Kidney tubule cell (primary cell): ENCODE results near the gene SPATA20.

Source experiments
- DNase-seq: peaks from one replicate; pipeline ENCODE4 v3.0.0-alpha.2; 2018; ENCODE audit warnings: low spot score

Gene SPATA20

DNA sequence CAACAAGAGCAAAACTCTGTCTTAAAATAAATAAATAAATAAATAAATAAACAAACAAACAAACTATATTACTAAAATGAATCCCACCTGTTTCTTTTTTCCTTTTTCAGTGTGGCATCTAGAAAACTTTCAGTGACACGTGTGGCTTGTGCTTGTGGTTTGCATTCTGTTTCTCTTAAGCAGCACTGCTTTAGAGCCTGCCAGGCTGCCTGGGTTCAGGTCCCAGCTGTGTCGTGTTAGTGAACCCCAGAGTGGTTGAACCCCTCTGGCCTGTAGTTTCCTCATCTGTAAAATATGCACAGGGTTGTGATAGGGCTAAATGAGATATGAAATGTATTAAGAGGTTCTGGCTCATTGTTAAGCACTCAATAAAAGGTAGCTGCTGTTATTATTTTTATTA, 26.5 kb upstream of the SPATA20 start:
- DNase-seq = no peak

DNA sequence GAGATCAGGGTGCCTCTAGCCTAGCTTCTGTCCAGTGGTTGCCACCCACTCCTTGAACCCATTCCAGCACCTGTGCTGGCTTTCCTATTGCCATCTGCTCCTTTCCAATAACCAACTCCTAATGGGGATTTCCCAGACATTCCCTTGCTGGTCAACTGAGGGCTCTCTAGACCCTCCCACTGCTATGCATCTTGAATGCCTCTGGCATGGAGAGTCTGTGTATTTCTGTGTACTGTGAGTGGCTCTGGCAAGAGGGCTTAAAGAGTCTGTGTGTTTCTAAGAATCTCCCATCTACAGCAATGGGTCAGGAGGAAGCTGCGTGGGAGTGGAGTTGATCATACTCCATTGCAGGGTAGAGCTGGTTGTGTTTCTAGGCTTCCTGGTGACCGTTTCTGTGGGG, 25.5 kb upstream of the SPATA20 start:
- DNase-seq = no peak

DNA sequence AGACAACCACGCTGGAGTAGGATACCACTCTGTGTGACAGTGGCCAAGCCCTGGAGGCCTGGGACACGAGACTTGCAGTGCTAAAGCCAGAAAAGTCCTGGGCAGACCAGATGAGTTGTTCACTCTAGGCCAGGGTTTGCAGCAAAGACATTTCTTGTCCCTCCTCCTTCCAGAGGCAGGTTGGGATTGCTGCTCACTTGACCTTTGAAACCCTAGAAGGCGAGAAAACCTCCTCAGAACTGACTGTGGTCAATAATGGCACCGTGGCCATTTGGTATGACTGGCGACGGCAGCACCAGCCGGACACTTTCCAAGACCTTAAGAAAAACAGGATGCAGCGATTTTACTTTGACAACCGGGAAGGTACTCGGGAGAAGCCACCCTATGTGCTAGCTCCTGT, 24.2 kb upstream of the SPATA20 start:
- no peak for DNase-seq

DNA sequence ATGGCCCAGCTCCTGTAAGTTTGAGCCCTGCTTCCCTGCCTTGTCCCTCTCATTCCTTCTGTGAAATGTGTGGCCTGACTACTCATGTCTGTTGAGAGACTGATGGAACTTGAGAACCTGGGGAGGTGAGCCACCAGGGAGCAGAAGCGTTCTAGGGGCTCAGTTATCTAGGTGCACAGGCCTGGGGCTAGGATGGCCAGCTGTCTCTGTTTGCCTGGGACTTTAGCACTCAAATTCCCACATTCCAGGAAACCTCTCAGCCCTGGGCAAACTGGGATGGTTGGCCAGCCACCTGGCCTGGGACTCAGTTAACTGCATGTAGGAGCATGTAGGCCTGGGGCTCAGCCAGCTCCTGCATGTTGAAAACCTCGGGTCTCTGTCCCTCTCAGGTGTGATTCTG, 23.8 kb upstream of the SPATA20 start:
- no peak for DNase-seq

DNA sequence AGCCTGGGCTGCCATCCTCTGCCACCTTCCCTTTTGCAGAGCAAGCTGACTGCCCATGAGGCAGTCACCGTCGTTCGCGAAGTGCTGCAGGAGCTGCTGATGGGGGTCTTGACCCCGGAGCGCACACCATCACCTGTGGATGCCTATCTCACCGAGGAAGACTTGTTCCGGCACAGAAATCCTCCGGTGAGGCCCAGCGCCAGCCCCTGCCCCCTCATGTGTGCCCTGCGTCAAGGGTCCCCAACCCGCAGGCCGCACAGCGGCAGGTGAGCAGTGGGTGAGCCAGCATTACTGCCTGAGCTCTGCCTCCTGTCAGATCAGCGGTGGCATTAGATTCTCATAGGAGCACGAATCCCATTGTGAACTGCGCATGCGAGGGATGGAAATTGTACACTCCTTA, 22.1 kb upstream of the SPATA20 start:
- DNase-seq = no peak

DNA sequence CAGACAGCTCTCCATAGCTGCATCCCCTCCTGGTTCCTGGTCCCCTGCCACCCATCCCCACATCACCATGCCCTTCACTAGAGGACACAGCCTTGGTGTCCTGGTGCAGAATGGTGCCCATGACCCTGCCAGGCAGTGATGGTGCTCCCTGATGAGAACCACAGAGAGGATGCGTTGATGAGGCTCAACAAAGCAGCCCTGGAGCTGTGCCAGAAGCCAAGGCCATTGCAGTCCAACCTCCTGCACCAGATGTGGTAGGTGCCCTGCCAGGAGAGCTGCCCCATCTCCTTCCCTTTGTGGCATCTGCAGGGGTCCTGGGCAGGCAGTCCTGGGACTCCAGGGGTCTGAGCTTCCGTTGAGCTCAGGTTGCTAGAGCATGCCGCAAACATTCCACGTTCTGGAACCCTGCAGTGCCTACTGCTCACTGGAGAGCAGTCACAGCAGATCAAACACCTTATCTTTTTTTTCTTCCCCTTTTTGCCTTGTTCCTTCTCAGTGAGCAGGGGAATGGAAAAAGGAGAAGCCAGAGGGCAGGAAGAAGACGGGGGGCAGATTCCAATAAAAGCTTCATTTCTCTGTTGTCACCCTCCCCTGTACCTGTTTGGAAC, 19.7 kb upstream of the SPATA20 start:
- DNase-seq = no peak

DNA sequence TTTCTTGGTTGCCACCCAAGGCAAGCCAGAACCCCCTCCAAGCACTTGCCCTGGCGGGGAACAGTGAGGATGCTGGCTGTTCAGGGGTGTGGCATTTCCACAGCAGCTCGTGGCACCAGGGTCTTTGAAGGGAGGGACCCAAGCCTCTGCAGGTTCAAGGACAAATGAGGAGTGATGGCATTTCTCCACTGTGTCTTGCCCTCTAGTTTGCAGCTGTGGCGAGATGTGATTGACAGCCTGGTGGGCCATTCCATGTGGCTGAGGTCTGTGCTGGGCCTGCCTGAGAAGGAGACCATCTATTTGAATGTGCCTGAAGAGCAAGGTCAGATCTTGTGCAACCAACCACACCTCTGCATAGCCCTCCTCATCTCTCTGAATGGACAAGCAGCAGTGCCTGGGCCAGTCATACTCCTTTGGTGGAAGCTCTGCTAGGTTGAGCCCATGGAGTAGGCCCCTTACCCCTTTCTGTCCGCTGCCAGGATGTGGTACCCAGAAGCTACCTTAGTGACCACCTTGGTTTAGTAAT, 19.0 kb upstream of the SPATA20 start:
- DNase-seq = no peak

DNA sequence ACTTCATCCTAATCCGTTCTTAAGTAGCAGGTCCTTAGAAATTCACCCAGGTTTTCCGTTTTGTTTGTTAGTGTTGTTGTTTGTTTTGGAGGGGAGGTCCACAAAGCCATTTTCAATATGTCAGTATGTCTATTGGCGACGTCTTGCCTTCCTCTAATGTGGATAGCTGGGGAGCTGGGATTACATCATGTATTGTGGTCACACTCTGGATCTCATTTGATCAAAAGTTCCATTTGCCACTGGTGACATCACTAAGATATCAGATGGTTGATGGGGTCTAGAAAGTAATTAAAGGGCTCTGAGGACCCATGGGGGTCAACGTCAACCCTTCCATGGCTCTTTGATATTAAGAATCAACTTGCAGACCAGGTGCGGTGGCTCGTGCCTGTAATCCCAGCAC, 17.1 kb upstream of the SPATA20 start:
- no peak for DNase-seq

DNA sequence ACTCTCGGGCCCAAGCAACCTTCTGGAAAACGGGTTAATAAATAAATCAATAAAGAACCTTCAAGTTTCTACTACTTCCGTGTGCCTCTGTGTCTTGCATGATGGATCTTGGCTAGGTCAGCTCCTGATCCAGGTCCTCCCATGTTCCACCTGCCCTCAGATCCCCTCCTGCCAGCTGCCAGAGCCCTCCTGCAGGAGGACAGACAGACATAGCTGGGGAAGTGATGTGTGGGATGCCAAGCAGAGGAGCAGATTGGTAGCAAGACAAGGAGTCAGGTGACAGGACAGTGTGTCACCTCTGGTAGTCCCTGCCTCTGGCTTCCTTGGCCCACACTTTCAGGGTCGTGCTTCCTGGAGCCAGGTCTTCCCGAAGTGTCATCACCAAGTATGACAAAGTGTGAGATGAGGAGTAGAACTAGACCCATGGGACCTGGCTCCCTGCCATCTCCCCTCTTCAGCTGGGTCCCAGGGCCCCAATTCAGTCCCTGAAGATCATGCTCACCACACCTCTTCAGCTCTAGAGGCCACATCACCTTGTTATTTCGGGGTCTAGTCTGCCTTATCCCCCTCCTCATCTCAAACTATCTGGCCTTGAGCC, 15.4 kb upstream of the SPATA20 start:
- peak; percentile 75 for DNase-seq

DNA sequence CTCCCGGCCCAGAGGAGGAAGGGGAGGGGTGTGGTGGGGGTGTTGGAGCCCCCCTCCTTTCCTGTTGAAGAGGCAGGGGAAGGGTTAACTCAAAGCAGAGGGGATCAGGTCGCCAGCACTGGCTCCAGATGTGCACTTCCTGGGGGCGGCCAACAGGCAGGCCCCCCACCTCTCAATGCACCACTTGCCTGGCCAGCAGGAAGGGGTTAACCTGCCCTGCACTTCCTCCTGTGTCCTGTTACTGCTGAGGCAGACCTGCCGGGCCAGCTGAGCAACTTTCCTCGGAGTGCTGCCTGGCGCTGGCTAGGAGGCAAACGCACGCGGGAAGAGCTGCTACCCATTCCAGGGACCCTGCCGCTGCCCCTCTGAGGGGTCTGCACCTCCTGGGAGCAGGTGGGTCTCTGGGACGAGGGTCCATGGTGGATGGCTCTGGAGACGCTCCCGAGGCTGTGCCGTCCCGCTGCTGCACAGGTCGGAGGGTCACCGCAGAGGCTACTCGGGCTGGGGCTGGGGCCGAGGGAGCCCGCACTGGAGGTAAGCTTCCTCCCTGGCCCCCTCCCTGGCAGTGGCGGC, 14.4 kb upstream of the SPATA20 start, which contains the start of gene EPN3:
Gene EPN3 (plus strand): TSS at position 284 of the 573 bp plus-strand sequence. CDS start 3,822 bp downstream, outside the sequence.
- peak; percentile 41 for DNase-seq

DNA sequence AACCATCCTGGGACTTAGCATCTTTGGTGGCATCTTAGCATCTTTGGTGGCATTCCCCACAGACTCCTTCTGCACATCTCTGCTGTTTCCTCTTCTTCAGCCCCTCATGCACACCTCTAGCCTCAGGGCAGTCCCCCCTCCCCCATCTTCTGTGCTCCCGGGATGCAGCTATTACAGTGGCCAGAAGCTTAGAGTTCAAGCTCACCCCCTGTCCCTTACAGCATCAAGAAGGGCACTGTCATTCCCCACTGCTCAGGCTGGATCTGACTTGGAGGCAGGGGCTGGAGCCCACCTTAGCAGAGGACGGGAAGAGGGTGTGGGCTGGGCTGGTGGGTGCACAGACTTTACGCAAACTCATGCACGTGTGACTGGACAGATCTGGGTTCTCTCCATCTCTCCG, 13.8 kb upstream of the SPATA20 start:
- DNase-seq = no peak

DNA sequence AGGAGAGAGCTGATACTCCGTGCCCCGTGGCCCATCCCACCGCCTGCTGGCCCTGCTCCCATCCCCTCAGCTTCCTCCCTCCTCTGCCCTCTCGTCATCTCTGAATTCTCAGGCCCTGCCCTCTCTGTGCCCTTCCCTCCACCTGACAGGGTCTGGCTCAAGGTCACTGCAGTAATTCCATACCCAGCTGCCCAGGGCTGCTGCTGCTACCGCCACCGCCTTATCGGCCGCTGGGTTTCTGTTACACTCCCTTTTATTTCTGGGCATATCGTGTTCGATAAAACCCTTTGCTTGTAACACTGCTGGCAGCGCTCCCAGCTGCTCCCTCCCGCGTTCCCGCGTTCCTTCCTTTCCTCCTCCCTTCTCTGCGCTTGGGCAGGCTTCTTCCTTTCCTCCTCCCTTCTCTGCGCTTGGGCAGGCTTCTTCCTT, 13.2 kb upstream of the SPATA20 start:
- DNase-seq = peak; percentile 20

DNA sequence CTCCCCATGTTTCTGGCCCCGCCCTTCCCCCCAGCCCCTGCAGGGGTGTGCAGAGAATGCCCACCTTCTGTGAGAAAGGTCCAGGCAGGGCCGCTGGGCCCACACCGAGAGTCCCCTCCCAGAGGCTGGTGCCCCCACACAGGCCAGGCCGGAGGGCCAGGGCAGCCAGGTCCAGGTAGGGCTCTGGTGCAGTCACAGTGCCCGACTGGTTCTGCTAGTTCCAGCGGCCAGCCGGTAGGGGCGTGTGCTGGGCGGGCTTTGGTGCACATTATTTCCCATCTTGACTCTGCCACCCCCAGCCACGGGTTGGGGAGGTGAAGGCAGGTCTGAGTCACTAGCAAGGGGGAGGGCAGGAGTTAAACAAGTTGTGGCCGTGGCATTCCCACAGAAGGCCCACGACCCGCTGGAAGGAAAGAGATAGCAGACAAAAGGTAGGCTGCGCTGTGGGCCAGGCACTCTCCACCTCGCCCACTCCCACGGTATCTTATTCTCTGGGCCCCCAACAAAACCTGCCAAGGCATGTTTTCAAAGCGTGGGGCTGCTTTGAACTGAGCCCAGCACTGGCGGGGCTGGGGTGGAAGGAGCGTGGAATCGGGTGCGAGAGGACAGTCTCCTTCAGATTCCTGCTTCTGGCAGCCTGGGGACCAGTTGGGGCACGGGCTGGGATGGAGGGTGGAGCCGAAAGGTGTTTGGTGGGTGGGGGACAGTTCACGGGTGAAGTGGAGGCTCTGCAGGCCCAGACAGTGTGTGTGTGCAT, 12.6 kb upstream of the SPATA20 start:
- DNase-seq = peak; percentile 71

DNA sequence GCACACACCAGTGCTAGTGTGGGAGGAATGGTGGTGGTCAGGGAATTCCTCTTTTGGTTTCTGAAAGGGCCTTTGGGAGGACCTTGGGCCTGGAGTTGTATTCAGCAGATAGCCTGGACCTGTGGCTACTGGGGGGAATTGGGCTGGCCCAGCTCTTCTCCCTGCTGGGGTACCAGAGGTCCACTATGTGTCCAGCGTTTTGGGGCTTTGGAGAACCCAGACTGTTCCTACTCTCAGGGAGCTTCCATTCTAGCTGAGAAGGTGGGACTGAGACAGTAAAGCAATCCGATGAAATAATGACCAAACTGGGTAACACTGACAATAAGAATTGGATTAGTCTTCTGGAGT, 12.0 kb upstream of the SPATA20 start:
- DNase-seq = no peak

DNA sequence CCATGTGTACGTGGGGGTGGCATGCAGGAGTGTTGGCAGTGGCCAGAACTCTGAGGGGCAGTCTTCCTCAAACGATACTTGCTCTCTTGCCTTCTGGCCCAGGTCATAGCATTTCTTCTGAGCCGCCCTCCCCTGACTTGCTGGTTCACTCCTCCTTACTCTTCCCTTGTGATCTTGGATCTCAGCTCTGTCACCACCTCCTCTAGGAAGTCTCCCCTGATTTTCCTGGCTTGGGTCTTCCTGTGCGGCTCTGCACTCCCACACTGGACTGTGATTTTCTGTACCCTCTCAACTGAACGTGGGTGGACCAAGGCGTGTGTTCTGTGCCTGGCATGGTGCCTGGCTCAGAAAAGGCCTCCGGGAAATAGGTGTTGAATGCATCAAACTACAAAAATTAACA, 11.6 kb upstream of the SPATA20 start:
- no peak for DNase-seq

DNA sequence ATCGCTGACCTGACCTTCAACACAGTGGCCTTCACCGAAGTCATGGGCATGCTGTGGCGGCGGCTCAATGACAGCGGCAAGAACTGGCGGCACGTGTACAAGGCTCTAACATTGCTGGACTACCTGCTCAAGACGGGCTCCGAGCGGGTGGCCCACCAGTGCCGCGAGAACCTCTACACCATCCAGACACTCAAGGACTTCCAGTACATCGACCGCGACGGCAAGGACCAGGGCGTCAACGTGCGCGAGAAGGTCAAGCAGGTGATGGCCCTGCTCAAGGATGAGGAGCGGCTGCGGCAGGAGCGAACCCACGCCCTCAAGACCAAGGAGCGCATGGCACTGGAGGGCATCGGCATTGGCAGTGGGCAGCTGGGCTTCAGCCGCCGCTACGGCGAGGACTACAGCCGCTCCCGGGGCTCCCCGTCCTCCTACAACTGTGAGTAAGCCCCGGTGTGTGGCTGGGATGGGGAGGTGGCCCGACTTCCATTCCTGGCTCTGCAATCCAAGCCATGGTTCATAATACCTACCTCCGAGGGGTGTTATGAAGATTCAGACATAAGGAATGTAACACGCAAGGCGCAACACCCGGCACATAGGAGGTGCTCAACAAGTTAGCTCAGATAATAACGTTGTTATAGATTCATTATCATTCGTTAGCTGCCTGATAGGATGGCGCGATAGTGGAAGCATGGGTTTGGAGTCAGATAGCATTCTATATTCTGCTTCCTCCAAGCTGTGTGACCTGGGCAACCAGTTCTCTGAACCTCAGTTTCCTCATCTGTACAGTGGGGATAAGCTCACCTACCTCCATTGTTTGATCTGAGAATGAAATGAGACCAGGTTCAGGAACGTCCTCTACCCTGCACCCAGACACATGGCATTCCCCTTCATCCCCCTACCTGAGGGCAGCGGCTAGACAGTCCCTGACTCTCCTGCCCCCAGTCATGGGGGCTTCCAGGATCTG, 10.0 kb upstream of the SPATA20 start:
- DNase-seq = no peak

DNA sequence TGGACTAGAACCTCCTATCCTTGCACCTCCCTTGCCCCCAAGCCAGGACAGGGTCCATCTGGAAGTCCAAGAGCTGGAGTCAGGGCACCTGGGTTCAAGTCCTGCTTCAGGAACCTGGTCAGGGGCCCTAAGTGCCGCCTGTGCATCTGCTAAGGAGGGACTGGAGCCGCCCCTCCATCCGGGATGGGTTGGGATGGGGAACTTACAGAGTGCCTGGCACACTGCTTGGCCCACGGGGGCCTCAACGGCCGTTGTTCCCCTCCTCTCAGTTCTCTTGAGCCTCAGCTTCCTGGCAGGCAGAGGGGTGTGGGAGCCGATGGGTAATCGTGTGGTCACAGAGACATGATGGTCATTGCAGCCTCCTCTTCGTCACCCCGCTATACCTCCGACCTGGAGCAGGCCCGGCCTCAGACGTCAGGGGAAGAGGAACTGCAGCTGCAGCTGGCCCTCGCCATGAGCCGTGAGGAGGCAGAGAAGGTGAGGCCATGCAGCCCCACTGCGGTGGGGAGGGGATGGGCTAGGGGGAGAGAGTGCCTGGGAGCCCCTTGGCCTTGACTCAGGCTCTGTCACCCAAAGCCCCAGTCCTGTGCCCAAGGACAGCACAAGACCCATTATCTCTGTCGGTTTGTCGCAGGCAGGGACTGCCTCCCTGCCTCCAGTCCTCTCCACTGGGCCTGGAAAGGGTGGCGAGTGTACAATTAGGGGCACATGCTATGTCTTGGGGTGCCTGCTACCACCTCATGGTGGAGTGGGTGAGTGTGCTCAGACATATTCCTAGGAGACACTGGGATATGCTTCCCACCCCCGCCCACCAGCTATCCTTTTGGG, 9.0 kb upstream of the SPATA20 start:
- DNase-seq = no peak

DNA sequence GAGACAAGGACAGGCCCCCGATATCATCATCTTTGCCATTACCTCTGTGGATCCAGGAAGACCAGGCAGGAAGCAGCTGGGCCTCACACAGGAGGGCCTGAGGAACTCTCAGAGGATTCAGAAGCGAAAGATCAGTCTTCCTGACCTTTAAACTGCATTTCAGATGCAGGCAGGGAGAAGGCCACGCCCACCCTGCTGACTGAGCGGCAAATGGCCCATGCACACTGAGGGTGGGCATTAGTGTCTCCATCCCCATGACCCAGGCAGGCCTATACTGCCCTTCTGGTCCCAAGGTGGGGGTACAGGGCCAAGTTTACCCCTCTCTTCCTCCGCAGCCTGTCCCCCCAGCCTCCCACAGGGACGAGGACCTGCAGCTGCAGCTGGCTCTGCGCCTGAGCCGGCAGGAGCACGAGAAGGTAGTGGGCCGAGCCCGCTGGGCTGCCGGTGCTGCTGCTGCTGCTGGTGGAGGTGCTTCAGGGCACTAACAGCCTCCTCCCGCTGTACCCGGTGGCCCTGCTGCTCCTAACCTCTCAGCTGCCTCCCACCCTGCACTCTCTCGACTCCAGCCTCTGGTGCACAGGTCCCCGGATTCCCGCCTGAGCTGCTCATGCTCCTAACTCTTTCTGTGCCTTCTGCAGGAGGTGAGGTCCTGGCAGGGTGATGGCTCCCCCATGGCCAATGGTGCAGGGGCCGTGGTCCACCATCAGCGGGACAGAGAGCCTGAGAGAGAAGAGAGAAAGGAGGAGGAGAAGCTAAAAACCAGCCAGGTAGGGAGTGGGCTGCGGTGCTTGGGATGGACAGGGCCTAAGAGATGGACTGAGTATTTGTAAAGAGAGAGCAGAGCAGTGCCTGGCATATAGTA, 8.2 kb upstream of the SPATA20 start:
- no peak for DNase-seq

DNA sequence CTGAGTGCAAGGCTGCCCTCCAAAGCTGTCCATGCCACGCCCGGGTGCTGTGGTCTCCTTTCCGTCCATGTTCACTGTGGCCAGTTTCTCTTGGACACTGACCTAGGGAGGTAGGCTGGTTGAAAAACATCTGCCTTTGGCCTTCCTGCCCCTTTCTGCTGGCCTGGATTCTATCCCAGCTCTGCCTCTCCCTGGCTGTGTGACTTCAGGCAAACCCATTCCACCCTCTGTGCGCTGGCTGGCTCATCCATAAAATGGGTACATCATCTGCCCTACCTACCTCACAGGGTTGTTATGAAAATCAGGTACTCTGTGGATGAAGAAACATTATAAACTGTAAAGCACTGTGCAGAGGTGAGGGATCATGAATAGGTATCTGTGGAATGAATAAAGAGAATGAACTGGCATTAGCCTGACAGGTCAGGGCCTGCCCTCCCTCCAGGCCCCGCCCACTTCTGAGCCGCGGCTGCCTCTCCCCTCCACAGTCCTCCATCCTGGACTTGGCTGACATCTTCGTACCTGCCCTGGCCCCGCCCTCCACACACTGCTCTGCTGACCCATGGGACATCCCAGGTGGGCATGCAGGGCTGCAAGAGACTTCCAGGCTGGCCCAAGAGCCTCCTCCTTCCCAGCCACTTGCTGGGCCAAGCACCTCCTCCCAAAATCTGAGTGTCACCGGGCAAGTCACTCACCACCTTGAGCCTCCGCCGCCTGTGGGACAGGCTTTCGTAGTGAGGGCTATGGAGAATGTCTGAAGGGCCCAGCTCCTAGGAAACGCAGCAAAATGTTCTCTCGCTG, 7.0 kb upstream of the SPATA20 start:
- peak; percentile 29 for DNase-seq
